ENCODE measurements around the gene HECTD2. TPM values are rescaled to one million over a fixed set of nuclear protein-coding genes. Genes with fewer than 3 reads are reported as not detected.

Gene HECTD2
- total RNA-seq, 1 donor from 2014 or later, result 6.0 TPM

- Histone ChIP-seq H3K27ac (replicated peaks) (no peak overlapping the region), H3K4me1 (peaks cover 26% of the 10 kb centered on the region), H3K27me3 (ENCODE audit: low read depth) (no peaks in the 10 kb centered on the region), H3K36me3 (no peaks in the 10 kb centered on the region), H3K4me3 (no peak overlapping the region), H3K9me3 (replicated peaks) (no peaks in the 10 kb centered on the region)
- no peak for DNase-seq
- no peak for TF ChIP-seq CTCF (IDR thresholded peaks at IDR 0.05; ENCODE audit: borderline replicate concordance)
- intact Hi-C loops (cut with micrococcal nuclease), result no loop called here
Measured at GRCh38 chr10:91549262-91549661, 139.1 kb downstream of the HECTD2 start.

DNA sequence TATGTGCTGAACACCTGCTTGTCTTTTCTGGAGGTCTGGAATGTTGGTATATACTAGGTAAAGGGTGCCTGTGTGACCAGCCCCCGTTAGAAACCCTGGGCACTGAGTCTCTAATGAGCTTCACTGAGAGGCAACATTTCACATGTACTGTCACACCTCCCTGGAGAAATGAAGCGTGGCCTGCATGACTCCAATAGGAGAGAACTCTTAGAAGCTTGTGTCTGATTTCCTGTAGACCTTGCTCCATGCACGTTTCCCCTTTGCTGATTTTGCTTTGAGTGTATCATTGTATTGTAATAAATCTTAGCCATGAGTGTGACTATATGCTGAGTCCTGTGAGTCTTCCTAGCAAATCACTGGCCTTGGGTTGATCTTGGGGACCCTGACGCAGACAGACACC is 139.9 kb downstream of the HECTD2 start:
- intact Hi-C loops (cut with micrococcal nuclease), result loop anchor here (5.0 to 10.0 kb wide), 2 partner anchors 55 to 82 kb away; partner anchors contain the start of gene PPP1R3C
- Histone ChIP-seq H3K36me3 (no peaks in the 10 kb centered on the region), H3K27ac (replicated peaks) (no peak overlapping the region), H3K27me3 (ENCODE audit: low read depth) (no peaks in the 10 kb centered on the region), H3K9me3 (replicated peaks) (no peaks in the 10 kb centered on the region), H3K4me1 (peaks cover 26% of the 10 kb centered on the region), H3K4me3 (no peak overlapping the region)
- no peak for TF ChIP-seq CTCF (IDR thresholded peaks at IDR 0.05; ENCODE audit: borderline replicate concordance)
- DNase-seq, result no peak

GRCh38 chr10:91551856-91552255 is 141.7 kb downstream of the HECTD2 start:
- peak; percentile 37 for DNase-seq
- Histone ChIP-seq H3K27me3 (ENCODE audit: low read depth) (no peaks in the 10 kb centered on the region), H3K4me3 (peak overlapping the region; percentile 42), H3K36me3 (no peaks in the 10 kb centered on the region), H3K4me1 (peaks cover 29% of the 10 kb centered on the region), H3K27ac (replicated peaks) (peak overlapping the region; percentile 56), H3K9me3 (replicated peaks) (no peaks in the 10 kb centered on the region)
- TF ChIP-seq CTCF (IDR thresholded peaks at IDR 0.05; ENCODE audit: borderline replicate concordance), result peak; percentile 75
- intact Hi-C loops (cut with micrococcal nuclease), result loop anchor here (5.0 to 10.0 kb wide), 2 partner anchors 57 to 80 kb away; partner anchors contain the start of gene PPP1R3C

GRCh38 chr10:91552274-91553095 is 142.3 kb downstream of the HECTD2 start:
- Histone ChIP-seq H3K27me3 (ENCODE audit: low read depth) (no peaks in the 10 kb centered on the region), H3K9me3 (replicated peaks) (no peaks in the 10 kb centered on the region), H3K4me1 (peaks cover 35% of the 10 kb centered on the region), H3K27ac (replicated peaks) (peak overlapping the region; percentile 56), H3K4me3 (peak overlapping the region; percentile 42), H3K36me3 (no peaks in the 10 kb centered on the region)
- TF ChIP-seq CTCF (IDR thresholded peaks at IDR 0.05; ENCODE audit: borderline replicate concordance), result peak; percentile 73
- intact Hi-C loops (cut with micrococcal nuclease), result loop anchor here (5.0 to 10.0 kb wide), 2 partner anchors 58 to 80 kb away; partner anchors contain the start of gene PPP1R3C
- peak; percentile 29 for DNase-seq

- DNase-seq, result no peak
- H3K36me3 ChIP-seq, result no peaks in the 10 kb centered on the region
- peaks cover 42% of the 10 kb centered on the region for H3K4me1 ChIP-seq
- intact Hi-C loops (cut with micrococcal nuclease), result loop anchor here (10.0 kb wide), 1 partner anchor 61 kb away; no protein-coding TSS in a partner anchor
- H3K27me3 ChIP-seq (ENCODE audit: low read depth), result no peaks in the 10 kb centered on the region
- no peak overlapping the region for H3K4me3 ChIP-seq
- H3K9me3 ChIP-seq (replicated peaks), result no peaks in the 10 kb centered on the region
- H3K27ac ChIP-seq (replicated peaks), result no peak overlapping the region
- no peak for TF ChIP-seq CTCF (IDR thresholded peaks at IDR 0.05; ENCODE audit: borderline replicate concordance)
Measured at GRCh38 chr10:91555455-91555854, 145.3 kb downstream of the HECTD2 start.
